HG02678 (cell line): Measurements from ENCODE around the gene ISL1.

Source experiments
- ATAC-seq: cut with Tn5 transposase; IDR thresholded peaks from one replicate; pipeline ENCODE4 v1.9.1; 2021; ENCODE audit warnings: mild to moderate bottlenecking, moderate library complexity; ENCODE audit not compliant: unreplicated experiment

Gene ISL1

DNA sequence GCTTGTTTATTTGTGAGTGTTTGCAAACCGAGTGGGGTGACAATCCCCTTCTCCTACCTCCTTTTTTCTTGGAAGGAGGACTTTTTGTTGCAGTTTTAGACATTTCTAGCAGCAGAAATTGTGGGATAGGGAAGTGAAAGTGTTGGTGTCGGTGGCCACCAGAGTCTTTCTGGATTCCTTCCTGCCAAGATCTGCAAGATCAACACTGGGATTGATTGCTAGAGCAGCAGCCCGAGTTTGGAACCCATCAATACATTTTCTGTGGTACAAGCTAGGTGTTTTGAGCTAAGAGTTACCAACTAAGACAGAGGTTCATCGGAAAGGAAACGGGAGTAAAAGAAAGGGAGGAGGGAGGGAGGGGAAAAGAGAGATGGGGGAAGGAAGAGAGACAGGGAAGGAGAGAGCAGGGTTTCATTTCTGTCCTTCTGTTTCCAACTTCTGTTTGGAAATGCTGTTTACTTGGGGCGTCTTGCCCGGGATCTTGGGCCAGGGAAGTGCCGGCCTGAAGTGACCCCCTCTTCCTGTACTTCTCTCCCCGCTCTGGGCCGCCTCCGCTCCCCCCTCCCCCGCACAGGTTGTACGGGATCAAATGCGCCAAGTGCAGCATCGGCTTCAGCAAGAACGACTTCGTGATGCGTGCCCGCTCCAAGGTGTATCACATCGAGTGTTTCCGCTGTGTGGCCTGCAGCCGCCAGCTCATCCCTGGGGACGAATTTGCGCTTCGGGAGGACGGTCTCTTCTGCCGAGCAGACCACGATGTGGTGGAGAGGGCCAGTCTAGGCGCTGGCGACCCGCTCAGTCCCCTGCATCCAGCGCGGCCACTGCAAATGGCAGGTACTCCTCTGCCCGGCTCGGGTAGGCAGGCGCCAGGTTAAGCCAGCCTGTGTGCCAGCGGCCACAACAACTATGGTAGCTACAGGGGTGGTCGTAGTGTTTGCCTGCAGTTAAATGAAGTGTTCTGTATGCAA, 4.0 kb downstream of the ISL1 start:
- no peak for ATAC-seq

DNA sequence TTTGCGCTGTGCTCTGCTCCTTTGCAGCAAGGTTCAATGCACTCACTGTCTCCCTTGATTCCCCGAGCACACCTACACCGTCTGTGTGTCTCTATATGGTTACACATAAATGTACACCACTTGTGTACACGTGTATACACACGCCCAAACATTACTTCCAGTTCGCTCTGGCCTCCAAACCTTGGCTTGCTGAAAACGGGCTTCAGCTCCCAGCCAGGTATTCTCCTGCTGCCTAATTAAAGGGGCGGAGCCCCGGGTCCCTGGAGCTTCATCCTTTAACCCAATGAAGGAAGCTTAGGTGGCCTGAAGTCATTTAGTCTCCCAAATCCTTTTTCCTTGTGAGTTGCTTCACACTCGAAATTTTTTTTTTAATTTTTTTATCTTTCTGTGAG, 4.6 kb downstream of the ISL1 start:
- ATAC-seq, result no peak

DNA sequence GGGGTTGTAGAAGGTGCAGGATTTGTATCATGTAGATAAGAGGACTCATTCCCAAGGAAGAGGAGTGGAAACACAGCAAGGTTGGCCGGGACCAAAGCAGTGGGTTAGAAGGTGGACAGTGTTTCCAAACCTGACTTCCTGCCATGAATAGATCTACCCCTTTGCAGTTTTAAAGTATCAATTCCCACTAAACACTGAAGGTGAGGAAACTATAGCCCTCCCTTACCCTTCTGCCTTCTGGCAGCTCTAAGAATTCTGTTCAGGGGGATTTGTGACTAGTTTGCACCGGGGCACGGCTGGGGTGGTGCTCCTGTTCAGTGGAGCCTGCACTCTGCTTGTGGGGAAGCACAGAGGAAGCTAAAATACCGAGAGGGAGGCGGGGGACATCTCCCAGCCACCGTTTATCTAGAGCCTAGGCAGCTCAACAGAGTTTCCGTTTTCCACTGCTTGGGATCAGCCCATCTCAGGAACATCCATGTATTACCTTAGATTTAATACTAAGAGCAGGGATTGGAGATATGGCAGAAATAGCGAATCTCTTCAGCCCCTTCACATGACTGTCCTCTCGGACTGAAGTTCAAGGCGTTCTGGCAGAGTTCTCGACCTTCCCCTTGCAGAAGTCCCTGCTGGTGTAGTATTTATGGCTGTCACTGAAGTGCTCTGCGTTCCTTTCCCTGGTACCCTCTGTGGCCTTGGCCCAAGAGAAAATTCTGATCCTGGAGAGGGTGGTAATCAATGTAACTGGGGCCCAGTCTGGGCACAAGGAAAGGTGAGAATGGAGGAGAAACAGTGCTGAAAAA, 5.4 kb downstream of the ISL1 start:
- ATAC-seq, result no peak

DNA sequence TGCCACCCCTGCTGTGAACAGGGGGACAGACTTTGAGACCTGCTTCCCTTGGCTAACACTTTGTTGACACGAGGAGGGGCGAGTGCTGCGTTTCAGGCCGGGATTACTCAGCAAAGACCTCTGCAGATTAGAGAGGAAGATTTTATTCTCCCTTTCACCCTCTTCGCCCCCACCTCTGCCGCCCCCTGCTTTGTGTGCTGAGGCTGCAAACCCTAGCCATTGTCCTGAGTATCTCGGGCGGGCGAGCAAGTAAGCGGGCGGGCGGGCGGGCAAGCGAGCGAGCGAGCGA, 6.0 kb downstream of the ISL1 start:
- no peak for ATAC-seq

DNA sequence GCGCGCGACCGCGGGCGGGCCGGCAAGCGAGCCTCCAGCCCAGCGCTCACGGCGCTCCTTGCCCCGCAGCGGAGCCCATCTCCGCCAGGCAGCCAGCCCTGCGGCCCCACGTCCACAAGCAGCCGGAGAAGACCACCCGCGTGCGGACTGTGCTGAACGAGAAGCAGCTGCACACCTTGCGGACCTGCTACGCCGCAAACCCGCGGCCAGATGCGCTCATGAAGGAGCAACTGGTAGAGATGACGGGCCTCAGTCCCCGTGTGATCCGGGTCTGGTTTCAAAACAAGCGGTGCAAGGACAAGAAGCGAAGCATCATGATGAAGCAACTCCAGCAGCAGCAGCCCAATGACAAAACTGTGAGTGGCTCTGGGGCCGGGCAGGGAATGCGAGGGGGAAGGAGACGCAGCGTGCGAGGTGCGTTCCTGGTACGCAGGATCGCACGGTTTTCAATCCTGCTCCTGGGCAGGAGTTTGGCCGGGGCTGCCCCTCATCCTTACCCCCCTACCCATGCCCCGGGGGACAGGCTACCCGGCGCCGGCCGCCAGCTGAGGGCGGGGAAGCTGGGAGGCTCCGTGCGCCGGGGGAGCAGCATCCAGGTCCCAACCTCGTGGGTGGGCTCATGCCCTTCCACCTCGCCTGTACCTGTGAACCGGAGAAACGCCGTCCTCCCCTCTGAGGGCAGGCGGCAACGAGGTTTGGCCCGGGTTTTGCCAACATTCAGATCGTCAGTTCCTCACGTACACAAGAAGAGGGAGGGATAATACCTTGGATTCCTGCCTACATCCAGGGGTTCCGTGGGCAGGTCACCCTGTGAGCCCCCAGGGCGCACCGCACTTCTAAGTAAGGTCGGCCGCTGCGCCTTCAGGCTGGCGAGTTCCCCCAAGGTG, 6.6 kb downstream of the ISL1 start:
- ATAC-seq, result no peak

DNA sequence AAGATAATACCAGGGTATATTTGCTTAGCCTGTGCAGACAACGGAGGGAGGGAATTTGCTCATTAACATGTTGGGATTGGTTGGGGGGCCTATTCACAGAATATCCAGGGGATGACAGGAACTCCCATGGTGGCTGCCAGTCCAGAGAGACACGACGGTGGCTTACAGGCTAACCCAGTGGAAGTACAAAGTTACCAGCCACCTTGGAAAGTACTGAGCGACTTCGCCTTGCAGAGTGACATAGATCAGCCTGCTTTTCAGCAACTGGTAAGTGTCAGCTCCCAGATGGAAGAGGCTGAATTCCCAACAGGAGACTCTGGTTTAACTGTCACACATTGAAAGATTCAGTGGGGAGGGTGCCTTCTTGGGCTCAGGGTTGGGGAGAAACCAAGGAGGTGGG, 7.9 kb downstream of the ISL1 start:
- no peak for ATAC-seq

DNA sequence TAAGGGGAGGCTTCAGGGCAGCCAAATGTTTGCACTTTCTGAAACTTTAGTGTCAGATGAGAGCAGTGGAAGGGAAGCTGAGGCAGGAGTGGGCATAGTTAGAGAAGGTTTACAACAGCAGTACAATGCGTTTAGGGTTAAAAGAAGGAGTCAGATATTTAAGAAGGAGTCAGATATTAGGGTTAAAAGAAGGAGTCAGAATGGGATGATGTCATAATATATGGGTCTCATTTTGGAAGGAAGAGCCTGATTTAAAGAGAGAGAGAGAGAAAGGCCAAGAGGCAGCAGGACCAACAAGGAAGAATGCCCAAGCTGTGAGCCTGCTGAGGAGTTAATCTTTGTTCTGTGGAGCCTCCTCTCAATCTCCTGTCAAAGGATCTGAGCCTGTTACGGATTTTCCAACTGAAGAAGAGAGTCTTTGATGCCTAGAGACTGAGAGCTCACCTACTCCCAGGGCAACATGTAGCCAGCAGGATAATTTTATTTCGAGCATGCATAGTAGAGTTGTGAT, 9.5 kb downstream of the ISL1 start:
- ATAC-seq, result no peak

DNA sequence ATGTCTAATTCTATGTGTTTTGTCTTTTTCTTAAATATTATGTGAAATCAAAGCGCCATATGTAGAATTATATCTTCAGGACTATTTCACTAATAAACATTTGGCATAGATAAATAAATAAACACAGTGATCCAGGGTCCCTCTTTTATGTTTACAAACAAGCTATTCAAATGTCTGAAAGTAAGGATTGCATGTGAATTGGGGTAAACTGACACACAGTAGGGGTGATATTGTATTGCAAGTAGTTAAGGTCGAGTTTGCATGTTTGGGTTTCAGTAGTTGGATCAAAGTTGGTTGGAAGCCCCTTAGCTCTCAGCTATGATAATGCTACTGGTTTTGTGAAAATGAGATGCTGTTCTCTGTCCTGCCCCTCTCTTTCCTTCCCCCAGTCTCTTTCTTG, 11.4 kb downstream of the ISL1 start:
- no peak for ATAC-seq

DNA sequence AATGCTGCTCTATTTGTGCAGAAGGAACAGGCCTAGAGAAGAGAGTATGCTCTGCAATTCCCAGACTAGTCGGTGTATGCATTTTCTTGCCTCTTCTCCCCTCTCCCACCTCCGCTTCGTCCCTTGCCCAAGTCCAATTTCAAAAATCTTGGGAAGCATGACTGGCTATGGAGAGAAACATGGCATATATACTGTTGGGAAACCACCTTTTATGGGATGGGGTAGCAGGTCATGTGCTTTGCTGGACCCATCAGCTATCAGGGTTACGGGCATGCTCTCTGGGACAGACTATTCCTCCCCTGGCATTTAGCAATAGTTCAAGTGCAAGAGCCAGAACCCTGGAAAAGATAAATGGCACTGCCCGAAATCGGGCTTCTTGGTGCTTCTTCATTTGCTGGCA, 12.0 kb downstream of the ISL1 start:
- no peak for ATAC-seq

DNA sequence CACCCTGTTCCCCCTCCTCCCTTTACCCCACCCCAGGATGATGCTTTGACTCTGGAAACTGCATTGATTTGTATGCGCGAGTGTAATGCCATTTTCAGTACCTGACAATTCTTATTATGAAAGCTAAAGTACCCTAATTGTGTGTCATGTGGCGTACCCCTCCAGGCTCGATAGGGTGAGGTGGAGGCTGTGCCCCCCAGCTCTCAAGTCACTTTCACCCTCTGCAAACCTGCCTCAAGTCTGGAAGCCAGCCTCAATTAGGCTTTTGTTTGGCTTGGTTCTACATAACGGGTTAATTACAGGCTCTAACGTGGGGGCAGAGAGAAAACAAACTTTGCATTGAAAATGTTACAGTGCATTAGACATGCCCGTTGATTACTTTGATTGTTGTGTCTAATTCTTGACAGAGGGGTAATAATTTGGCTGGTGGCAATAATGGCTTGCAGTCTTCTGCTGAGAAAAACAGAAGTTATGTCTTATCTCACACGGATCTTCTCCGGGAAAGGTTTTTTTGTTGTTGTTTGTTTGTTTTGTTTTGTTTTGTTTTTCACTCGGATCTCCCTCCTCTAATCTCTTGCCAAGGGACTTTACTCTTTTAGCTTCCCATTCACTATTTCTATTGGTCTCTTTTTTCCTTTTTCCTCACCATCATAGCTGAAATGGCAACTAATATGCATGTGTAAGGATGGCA, 12.6 kb downstream of the ISL1 start:
- ATAC-seq, result no peak

DNA sequence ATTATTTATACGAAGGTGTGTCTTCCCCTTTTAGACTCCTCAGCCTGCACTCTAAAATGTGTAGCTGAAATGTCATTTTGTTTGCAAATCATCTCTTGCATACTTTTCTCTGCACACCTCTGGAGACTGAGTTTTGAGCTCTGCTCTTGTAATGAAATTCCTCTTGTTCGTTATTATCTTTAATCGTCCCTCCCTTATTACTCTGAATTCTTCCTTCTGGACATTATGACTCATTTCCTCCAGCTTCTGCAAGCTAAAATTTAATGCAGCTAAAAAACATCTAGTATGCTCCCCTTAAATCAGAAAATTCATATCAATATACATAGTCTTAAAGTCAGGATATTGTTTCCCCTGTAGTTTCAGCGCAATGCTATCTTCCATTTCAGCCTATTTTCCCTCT, 13.5 kb downstream of the ISL1 start:
- ATAC-seq, result no peak

DNA sequence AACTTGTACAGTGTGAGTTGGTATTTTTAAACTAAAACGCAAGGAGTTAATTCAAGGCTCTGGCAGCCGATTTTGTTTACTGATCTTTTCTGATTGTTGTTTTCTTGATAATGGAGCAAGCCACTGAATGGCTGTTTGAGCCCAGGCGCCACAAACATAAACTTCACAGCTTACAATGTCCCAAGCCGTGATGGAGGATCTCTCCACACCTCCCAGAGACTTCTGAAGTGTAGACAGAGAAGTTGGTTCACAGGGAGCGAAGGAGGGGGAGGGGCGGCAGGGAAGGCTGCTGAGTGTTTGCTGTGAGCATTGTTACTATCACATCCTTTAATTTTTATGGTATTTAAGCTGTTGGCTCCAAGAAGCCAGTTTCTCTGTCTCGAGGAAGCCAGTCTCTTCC, 14.7 kb downstream of the ISL1 start:
- no peak for ATAC-seq

DNA sequence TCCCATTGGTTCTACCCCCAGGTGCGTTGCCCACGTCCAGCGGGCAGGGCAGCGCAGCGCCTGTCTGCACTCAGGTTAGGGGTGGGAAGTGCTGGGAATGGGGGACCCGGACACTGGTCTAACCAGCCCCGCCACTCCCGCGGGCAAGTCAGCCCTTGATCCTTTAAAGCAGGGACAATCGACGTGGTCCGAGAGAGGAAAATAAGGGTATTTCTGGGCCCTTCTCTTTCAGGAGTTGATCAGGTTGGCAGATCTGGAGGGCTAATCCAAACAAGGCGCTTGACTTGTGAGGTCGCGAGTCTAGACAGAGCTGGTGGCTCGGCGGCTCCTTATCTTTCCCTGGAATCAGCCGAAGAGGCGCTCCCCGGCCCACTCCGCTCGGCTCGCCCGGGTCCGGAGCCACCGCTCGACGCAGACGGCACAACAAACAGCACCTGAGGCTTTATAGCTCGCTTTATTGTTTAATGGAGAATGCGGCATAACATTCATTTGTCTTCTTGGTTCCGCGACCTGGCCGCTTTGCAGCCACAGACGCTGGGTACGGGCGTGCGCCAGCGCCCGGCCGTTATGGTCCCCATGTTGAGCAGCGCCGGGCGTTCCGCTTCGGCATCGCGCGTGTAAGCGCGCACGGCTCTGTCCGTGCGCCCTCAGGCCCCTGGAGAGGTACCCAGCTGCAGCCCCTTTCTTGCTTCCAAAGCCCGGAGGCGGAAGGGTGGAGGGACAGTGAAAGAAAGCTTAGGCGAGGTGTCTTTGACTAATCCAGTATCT, 15.8 kb downstream of the ISL1 start:
- no peak for ATAC-seq

DNA sequence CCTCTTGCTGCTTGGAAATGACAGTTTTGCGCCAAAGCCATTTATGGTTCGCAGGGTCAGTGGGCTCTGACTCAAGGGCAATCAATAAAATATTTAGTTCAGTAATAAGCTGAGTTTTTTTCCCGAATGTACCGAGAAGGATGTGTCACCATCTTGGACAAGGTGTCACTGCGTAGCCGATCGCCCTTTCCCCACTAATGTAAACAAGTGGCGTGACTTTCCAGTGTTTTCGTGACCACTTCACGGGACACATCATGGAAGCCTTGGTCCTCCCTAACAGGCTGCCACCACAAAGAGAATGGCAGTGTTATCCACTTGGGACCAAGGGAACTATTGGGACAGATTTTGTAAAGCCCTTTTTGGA, 16.4 kb downstream of the ISL1 start:
- no peak for ATAC-seq

DNA sequence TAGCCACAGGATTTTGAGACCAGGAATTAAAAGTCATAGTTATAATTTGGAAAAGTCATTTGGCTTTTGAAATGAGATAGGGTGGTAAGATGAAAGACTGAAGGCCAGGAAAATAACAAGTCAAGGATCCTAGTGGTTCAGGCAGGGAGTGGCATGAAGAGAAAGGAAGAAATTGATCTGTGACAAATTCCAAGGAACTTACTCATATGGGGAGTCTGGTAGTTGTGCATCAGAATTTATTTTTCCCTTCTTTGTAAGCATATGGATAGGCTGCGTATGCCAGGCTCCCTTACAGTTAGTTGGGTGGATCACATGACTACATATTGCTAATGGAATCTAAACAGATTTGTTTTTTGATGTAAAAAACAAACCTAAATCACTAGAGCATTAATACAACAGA, 21.0 kb downstream of the ISL1 start:
- ATAC-seq, result no peak

DNA sequence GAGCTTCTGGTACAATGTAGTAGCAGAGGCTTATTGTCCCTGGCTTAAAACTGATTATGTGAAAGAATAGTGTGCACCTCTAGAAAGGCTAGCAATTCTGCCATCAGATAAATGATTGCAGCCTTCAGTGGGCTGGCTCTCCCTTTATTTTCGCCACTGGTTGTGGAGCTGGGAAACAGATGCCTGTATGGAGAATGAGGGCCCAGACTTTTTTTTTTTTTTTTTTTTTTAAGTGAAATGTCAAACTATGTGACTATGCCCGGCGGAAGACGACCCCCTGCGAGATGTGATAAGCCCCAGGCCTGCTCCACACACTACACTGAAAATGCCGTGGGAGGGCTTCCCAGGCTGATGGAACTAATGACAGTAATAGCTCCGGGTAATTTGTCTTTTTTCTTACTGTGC, 28.7 kb downstream of the ISL1 start:
- no peak for ATAC-seq

DNA sequence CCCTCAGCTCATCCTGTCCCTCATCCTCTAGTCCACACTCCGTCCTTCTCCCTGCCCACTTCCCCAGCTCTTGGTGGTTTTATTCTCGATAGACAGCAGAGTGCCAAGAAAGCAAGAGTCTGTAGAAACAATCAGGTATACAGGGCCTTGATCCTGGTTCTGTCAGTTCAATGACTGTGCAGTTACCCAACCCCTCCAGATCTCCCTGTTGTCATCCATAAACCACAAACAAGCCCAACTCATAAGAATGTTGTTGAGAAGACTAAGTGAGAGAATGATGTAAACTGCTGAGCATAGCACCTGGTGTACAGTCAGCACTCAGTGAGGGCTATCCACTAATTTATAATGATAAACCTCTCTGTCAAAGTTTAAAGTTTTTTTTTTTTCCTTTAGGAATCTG, 31.3 kb downstream of the ISL1 start:
- ATAC-seq, result no peak

DNA sequence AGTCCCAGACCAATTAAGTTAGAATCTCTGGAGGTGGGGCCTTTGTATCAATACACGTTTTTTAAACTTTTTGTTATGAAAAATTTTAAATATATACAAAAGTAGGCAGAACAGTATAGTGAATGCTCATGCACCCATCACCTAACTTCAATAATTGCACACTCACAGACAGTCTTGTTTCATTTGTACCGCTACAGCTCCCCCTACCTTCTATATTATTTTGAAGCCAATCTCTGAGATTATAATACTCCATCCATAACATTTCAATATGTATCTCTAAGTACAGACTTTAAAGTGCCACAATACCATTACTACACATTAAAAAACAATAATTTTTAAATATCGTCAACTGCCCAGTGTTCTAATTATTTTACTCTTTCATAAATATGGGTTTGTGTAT, 32.9 kb downstream of the ISL1 start:
- no peak for ATAC-seq

DNA sequence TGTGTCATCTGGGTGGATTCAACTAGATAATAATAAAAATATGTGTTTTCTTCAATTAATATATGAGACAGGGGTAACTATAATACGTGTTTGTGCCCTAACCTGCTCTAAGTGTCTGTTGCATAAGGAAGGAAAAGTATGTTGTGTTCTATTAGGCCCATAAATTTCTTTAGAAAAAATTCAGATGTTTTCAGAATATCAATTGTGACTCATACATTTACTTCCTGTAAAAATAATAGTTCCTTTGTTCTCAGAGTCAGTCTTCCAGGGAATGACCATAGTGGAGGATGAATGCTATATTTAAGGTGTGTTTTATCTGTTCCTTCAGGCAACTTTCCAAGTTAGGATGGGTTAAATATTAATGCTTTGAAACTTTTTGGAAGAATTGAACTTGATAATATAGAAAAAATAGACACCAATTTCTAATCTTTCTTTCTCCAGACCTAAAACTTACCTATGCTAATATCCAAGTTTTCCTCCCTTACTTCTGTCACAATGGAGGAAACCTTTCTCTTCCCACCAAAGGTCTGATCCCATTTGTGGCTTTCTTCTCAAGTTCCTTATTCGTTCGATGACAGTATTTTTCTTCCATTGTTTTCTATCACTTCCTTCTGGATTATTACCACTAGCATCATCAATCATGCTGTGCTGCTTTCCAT, 49.9 kb downstream of the ISL1 start:
- ATAC-seq, result no peak
